MCF 10A (cell line): ENCODE data around the gene OS9. TPM values are rescaled to one million over a fixed set of nuclear protein-coding genes. Genes with fewer than 3 reads are reported as not detected.

Experiments
- BruUV-seq: library from RNA; stranded (reverse); fragments of 400-500 nt; replicated peaks from 2 replicates; lab custom pipeline; 2021; lab: Mats Ljungman, UMichigan
- CTCF ChIA-PET: fragments of 300-600 bp; sonication (Branson Sonifier 250); formaldehyde crosslinking; extraction: SDS; loops from one replicate; lab custom pipeline; 2021; ENCODE audit warnings: antibody characterized with exemption, inconsistent platforms; lab: Yijun Ruan, JAX
- POLR2A ChIA-PET: fragments of 300-600, 350-650 bp; sonication (Branson Sonifier 250); formaldehyde crosslinking; extraction: SDS; loops from one replicate; lab custom pipeline; 2020; ENCODE audit warnings: antibody characterized with exemption, inconsistent platforms; lab: Yijun Ruan, JAX
- DNase-seq: peaks from one replicate; pipeline ENCODE4 v3.0.0-alpha.2; 2018; ENCODE audit not compliant: unreplicated experiment
- H3K27ac Mint-ChIP-seq: one replicate; pipeline ENCODE4 v1.8.0; 2022; ENCODE audit warnings: mild to moderate bottlenecking, low read depth, mixed read lengths; ENCODE audit not compliant: unreplicated experiment
- H3K27me3 Mint-ChIP-seq: one replicate; pipeline ENCODE4 v1.8.0; 2022; ENCODE audit warnings: mixed read lengths; ENCODE audit not compliant: insufficient read depth, unreplicated experiment
- H3K36me3 Mint-ChIP-seq: one replicate; pipeline ENCODE4 v1.8.0; 2022; ENCODE audit warnings: mild to moderate bottlenecking, moderate library complexity, mixed read lengths; ENCODE audit not compliant: insufficient read depth, unreplicated experiment
- H3K4me1 Mint-ChIP-seq: one replicate; pipeline ENCODE4 v1.8.0; 2022; ENCODE audit warnings: mixed read lengths; ENCODE audit not compliant: insufficient read depth, unreplicated experiment
- H3K4me3 Mint-ChIP-seq: one replicate; pipeline ENCODE4 v1.8.0; 2022; ENCODE audit warnings: mild to moderate bottlenecking, moderate library complexity, mixed read lengths; ENCODE audit not compliant: unreplicated experiment
- H3K9me3 Mint-ChIP-seq: one replicate; pipeline ENCODE4 v1.8.0; 2022; ENCODE audit warnings: mixed read lengths; ENCODE audit not compliant: unreplicated experiment
- CTCF ChIP-seq: fragments of 200-600 bp; IDR thresholded peaks from one replicate; pipeline ENCODE4 v1.8.0; 2022; ENCODE audit warnings: antibody characterized with exemption, mild to moderate bottlenecking; ENCODE audit not compliant: unreplicated experiment
- intact Hi-C: fragments of 100-400 bp; cut with micrococcal nuclease; formaldehyde crosslinking; loops from 2 replicates; pipeline ENCODE4 v1.14.1; 2022
- total RNA-seq: library from RNA; stranded (reverse); gene quantifications from 2 replicates; pipeline ENCODE4 v1.2.3, GENCODE V29; 2022

Gene OS9
- total RNA-seq, 1 experiment from 2014 or later, result 125 TPM

GRCh38 chr12:57732726-57733593 is 39.0 kb downstream of the OS9 start:
- H3K4me1 Mint-ChIP-seq, result peaks cover 11% of the 10 kb centered on the region
- DNase-seq, result no peak
- ChIA-PET POLR2A (interaction anchor here (0.6 to 3.2 kb wide), 4 partner anchors 10 to 204 kb away, joined by 3 to 9 read pairs (median 4); partner anchors contain the start of gene TSPAN31), CTCF (interaction anchor here (0.5 to 1.0 kb wide), 4 partner anchors 12 to 179 kb away, joined by 3 read pairs; no protein-coding TSS in a partner anchor)
- no peaks in the 10 kb centered on the region for H3K36me3 Mint-ChIP-seq
- intact Hi-C loops, result no loop called here
- H3K27me3 Mint-ChIP-seq, result peaks cover 38% of the 10 kb centered on the region
- no peak overlapping the region for H3K4me3 Mint-ChIP-seq
- H3K9me3 Mint-ChIP-seq, result no peaks in the 10 kb centered on the region
- TF ChIP-seq CTCF, result no peak
- H3K27ac Mint-ChIP-seq, result no peak overlapping the region
- no TSS peak for BruUV-seq

- no TSS peak for BruUV-seq
- Mint-ChIP-seq H3K9me3 (no peaks in the 10 kb centered on the region), H3K4me3 (no peak overlapping the region), H3K27me3 (peaks cover 42% of the 10 kb centered on the region), H3K36me3 (no peaks in the 10 kb centered on the region), H3K4me1 (peaks cover 11% of the 10 kb centered on the region), H3K27ac (no peak overlapping the region)
- POLR2A ChIA-PET, result interaction anchor here (1.4 to 4.5 kb wide), 3 partner anchors 7 to 40 kb away, joined by 5 to 17 read pairs (median 9); partner anchors contain the start of genes OS9 and TSPAN31
- no peak for TF ChIP-seq CTCF
- CTCF ChIA-PET, result interaction anchor here (0.5 to 1.1 kb wide), 2 partner anchors 17 to 25 kb away, joined by 3 read pairs; no protein-coding TSS in a partner anchor
- intact Hi-C loops, result no loop called here
- DNase-seq, result no peak
Observed at GRCh38 chr12:57733928-57734327, 40.0 kb downstream of the OS9 start.

- CTCF ChIA-PET, result interaction anchor here (0.6 to 4.2 kb wide), 8 partner anchors 9 to 469 kb away, joined by 3 to 43 read pairs (median 4); no protein-coding TSS in a partner anchor
- no peak for TF ChIP-seq CTCF
- POLR2A ChIA-PET, result interaction anchor here (0.7 to 4.5 kb wide), 5 partner anchors 8 to 40 kb away, joined by 3 to 17 read pairs (median 5); partner anchors contain the start of genes OS9 and TSPAN31
- Mint-ChIP-seq H3K4me1 (peaks cover 11% of the 10 kb centered on the region), H3K27ac (no peak overlapping the region), H3K27me3 (peaks cover 49% of the 10 kb centered on the region), H3K4me3 (no peak overlapping the region), H3K36me3 (no peaks in the 10 kb centered on the region), H3K9me3 (no peaks in the 10 kb centered on the region)
- intact Hi-C loops, result no loop called here
- no TSS peak for BruUV-seq
- DNase-seq, result no peak
Observed at GRCh38 chr12:57734591-57734990, 40.7 kb downstream of the OS9 start.
